GM12878 (cell line): ENCODE results near the gene GNLY. TPM values are rescaled to one million over a fixed set of nuclear protein-coding genes. Genes with fewer than 3 reads are reported as not detected.

ENCODE experiments used
- CHD2 ChIP-seq: IDR thresholded peaks from 2 replicates; pipeline ENCODE4 v1.6.1; 2011; ENCODE audit warnings: low read depth, low read length, improper control_type of control experiment, borderline replicate concordance
- EZH2 ChIP-seq: IDR thresholded peaks from 2 replicates; pipeline ENCODE4 v1.6.1; 2012; ENCODE audit warnings: low read depth, mild to moderate bottlenecking, control low read depth, inconsistent platforms, low read length, borderline replicate concordance; ENCODE audit not compliant: control insufficient read depth
- IKZF1 ChIP-seq: fragments of 450-650 bp; conservative IDR thresholded peaks from 2 replicates; pipeline ENCODE4 v1.6.1; 2017; ENCODE audit warnings: antibody characterized with exemption, mild to moderate bottlenecking
- MEF2A ChIP-seq: IDR thresholded peaks from 2 replicates; pipeline ENCODE4 v1.6.1; 2011; ENCODE audit warnings: low read depth, mild to moderate bottlenecking, low read length, moderate library complexity; ENCODE audit not compliant: insufficient read depth
- NR2C1 ChIP-seq: fragments of 450-650 bp; IDR thresholded peaks from 2 replicates; pipeline ENCODE4 v1.6.1; 2017; ENCODE audit warnings: antibody characterized with exemption, mild to moderate bottlenecking, moderate library complexity
- SPI1 ChIP-seq: IDR thresholded peaks from 2 replicates; pipeline ENCODE4 v1.6.1; 2011; ENCODE audit warnings: low read depth, mild to moderate bottlenecking, low read length, moderate library complexity, borderline replicate concordance; ENCODE audit not compliant: insufficient read depth
- YBX1 ChIP-seq: fragments of 450-650 bp; IDR thresholded peaks from 2 replicates; pipeline ENCODE4 v1.6.1; 2016; ENCODE audit warnings: antibody characterized with exemption
- ZNF384 ChIP-seq: IDR thresholded peaks from 2 replicates; pipeline ENCODE4 v1.6.1; 2012; ENCODE audit warnings: low read depth, mild to moderate bottlenecking, low read length, improper control_type of control experiment, borderline replicate concordance
- polyA plus RNA-seq, 11 experiments: library from polyadenylated mRNA; depleted of rRNA in 4 of 11; unstranded in 6 of 11; stranded (reverse) in 5 of 11; fragments of >200 nt; fragmentation: Nextera tagmentation in 4 of 11; fragmentation: Illumina TruSeq in 1 of 11; extraction: Ambion mirVana in 4 of 11; extraction: Trizol in 1 of 11; gene quantifications; 1 replicate in 1 of 11; 2 replicates in 10 of 11; pipeline versions ENCODE4 v1.2.1 to v1.2.3, GENCODE V29; 2011 to 2016; ENCODE audit warnings: inconsistent platforms in 2 of 11, missing spikeins in 2 of 11, low read depth in 1 of 11
- total RNA-seq, 4 experiments: library from RNA; depleted of rRNA in 3 of 4; stranded (reverse); fragments of >200 nt in 3 of 4; fragmentation: Illumina TruSeq in 1 of 4; extraction: Trizol in 1 of 4; gene quantifications; 2 replicates each; pipeline versions ENCODE4 v1.2.1 to v1.2.3, GENCODE V29; 2013 to 2021
- TF ChIP-seq, protein P1 (sequence below): fragments of 450-650 bp; IDR thresholded peaks from 2 replicates; pipeline ENCODE4 v1.6.1; 2016; ENCODE audit warnings: mild to moderate bottlenecking, moderate library complexity, borderline replicate concordance
- TF ChIP-seq, protein P2 (sequence below): IDR thresholded peaks from 2 replicates; pipeline ENCODE4 v1.6.1; 2011; ENCODE audit warnings: low read depth, low read length, improper control_type of control experiment, borderline replicate concordance
- TF ChIP-seq, protein P3 (sequence below): fragments of 450-650 bp; IDR thresholded peaks from 2 replicates; pipeline ENCODE4 v1.6.1; 2017; ENCODE audit warnings: antibody characterized with exemption, mild to moderate bottlenecking, moderate library complexity

Gene GNLY
- total and polyA plus RNA-seq, 10 of the 15 experiments (the other 5 are each of a cell fraction or from before 2014, with no cell fraction given) = 0.18 to 0.42 TPM; not detected in 8

DNA sequence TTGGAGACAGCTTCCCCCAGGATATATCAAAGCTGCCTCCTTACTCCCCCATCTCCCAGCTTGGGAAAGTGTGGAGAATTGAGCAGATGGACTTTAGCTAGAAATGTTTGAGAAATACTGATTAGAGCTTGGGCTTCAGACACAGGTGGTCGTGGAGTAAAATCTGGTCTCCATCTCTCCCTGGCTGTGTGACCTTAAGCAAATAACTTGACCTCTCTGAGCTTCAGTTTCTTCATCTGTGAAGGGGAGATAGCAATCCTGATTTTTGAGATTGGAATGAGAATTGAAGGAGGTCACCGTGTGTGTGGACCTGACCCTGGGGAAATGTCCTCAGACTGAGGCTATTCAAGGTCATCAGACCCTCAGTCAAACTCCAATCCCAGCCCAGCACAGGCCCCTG is 3.6 kb downstream of the GNLY start (continued):
- TF ChIP-seq, protein P1, sequence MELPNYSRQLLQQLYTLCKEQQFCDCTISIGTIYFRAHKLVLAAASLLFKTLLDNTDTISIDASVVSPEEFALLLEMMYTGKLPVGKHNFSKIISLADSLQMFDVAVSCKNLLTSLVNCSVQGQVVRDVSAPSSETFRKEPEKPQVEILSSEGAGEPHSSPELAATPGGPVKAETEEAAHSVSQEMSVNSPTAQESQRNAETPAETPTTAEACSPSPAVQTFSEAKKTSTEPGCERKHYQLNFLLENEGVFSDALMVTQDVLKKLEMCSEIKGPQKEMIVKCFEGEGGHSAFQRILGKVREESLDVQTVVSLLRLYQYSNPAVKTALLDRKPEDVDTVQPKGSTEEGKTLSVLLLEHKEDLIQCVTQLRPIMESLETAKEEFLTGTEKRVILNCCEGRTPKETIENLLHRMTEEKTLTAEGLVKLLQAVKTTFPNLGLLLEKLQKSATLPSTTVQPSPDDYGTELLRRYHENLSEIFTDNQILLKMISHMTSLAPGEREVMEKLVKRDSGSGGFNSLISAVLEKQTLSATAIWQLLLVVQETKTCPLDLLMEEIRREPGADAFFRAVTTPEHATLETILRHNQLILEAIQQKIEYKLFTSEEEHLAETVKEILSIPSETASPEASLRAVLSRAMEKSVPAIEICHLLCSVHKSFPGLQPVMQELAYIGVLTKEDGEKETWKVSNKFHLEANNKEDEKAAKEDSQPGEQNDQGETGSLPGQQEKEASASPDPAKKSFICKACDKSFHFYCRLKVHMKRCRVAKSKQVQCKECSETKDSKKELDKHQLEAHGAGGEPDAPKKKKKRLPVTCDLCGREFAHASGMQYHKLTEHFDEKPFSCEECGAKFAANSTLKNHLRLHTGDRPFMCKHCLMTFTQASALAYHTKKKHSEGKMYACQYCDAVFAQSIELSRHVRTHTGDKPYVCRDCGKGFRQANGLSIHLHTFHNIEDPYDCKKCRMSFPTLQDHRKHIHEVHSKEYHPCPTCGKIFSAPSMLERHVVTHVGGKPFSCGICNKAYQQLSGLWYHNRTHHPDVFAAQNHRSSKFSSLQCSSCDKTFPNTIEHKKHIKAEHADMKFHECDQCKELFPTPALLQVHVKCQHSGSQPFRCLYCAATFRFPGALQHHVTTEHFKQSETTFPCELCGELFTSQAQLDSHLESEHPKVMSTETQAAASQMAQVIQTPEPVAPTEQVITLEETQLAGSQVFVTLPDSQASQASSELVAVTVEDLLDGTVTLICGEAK = no peak
- TF ChIP-seq MEF2A (no peak), CHD2 (no peak), NR2C1 (no peak), IKZF1 (no peak), ZNF384 (no peak), SPI1 (no peak), YBX1 (no peak), EZH2 (no peak)
- TF ChIP-seq, protein P2, sequence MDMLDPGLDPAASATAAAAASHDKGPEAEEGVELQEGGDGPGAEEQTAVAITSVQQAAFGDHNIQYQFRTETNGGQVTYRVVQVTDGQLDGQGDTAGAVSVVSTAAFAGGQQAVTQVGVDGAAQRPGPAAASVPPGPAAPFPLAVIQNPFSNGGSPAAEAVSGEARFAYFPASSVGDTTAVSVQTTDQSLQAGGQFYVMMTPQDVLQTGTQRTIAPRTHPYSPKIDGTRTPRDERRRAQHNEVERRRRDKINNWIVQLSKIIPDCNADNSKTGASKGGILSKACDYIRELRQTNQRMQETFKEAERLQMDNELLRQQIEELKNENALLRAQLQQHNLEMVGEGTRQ = no peak
- TF ChIP-seq, protein P3, sequence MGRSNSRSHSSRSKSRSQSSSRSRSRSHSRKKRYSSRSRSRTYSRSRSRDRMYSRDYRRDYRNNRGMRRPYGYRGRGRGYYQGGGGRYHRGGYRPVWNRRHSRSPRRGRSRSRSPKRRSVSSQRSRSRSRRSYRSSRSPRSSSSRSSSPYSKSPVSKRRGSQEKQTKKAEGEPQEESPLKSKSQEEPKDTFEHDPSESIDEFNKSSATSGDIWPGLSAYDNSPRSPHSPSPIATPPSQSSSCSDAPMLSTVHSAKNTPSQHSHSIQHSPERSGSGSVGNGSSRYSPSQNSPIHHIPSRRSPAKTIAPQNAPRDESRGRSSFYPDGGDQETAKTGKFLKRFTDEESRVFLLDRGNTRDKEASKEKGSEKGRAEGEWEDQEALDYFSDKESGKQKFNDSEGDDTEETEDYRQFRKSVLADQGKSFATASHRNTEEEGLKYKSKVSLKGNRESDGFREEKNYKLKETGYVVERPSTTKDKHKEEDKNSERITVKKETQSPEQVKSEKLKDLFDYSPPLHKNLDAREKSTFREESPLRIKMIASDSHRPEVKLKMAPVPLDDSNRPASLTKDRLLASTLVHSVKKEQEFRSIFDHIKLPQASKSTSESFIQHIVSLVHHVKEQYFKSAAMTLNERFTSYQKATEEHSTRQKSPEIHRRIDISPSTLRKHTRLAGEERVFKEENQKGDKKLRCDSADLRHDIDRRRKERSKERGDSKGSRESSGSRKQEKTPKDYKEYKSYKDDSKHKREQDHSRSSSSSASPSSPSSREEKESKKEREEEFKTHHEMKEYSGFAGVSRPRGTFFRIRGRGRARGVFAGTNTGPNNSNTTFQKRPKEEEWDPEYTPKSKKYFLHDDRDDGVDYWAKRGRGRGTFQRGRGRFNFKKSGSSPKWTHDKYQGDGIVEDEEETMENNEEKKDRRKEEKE = no peak
